Lung (tissue), 12 donors: ENCODE results near the gene MAN2A1. TPM values are rescaled to one million over a fixed set of nuclear protein-coding genes. Genes with fewer than 3 reads are reported as not detected.

Source experiments
- ATAC-seq: fragments of 200-7000 bp; cut with Tn5 transposase; one replicate; pipeline ENCODE4 v1.9.1; 2020; ENCODE audit warnings: moderate number of reproducible peaks; ENCODE audit not compliant: insufficient read depth, low FRiP score
- DNase-seq, 3 donors: peaks; one replicate each; pipeline ENCODE4 v3.0.0-alpha.2; 2013 to 2017
- H3K27ac ChIP-seq, 2 donors: one replicate each; pipeline ENCODE4 v1.5.1; 2013; ENCODE audit warnings: mild to moderate bottlenecking in 2 of 2, moderate library complexity in 2 of 2, control low read depth in 1 of 2, inconsistent platforms in 1 of 2, low read depth in 1 of 2, low read length in 1 of 2
- H3K27me3 ChIP-seq, 3 donors: one replicate each; pipeline ENCODE4 v1.5.1; 2013; ENCODE audit warnings: low read length in 2 of 3; ENCODE audit not compliant: control insufficient read depth in 3 of 3, insufficient read depth in 3 of 3
- H3K36me3 ChIP-seq, 4 donors: one replicate each; pipeline ENCODE4 v1.5.1; 2013; ENCODE audit warnings: low read length in 4 of 4, mild to moderate bottlenecking in 1 of 4, moderate library complexity in 1 of 4; ENCODE audit not compliant: control insufficient read depth in 4 of 4, insufficient read depth in 4 of 4
- H3K4me1 ChIP-seq, 5 donors: one replicate each; pipeline ENCODE4 v1.5.1; 2013; ENCODE audit warnings: low read length in 5 of 5, mild to moderate bottlenecking in 2 of 5, moderate library complexity in 1 of 5; ENCODE audit not compliant: control insufficient read depth in 5 of 5, insufficient read depth in 5 of 5
- H3K4me3 ChIP-seq: one replicate; pipeline ENCODE4 v1.5.1; 2013; ENCODE audit warnings: mild to moderate bottlenecking, control low read depth, moderate library complexity
- H3K9ac ChIP-seq, 2 donors: one replicate each; pipeline ENCODE4 v1.5.1; 2013; ENCODE audit warnings: low read length in 2 of 2, control low read depth in 1 of 2; ENCODE audit not compliant: insufficient read depth in 1 of 2
- H3K9me3 ChIP-seq, 4 donors: one replicate each; pipeline ENCODE4 v1.5.1; 2013; ENCODE audit warnings: low read length in 3 of 4, mild to moderate bottlenecking in 1 of 4, moderate library complexity in 1 of 4; ENCODE audit not compliant: control insufficient read depth in 4 of 4, insufficient read depth in 3 of 4
- CTCF ChIP-seq: IDR thresholded peaks from 2 replicates; pipeline ENCODE4 v1.5.1; 2012; ENCODE audit warnings: mild to moderate bottlenecking; ENCODE audit errors: control extremely low read depth, extremely low read depth
- WGBS, 2 donors: extraction: QIAGEN DNeasy Blood & Tissue Kit; methylation state at CpG; one replicate each; pipeline ENCODE4 v1.1.7; 2013; 5-methylcytosine and 5-hydroxymethylcytosine counted together
- polyA plus RNA-seq, 2 donors: library from polyadenylated mRNA; stranded (reverse); fragments of 200-250 nt; gene quantifications; one replicate each; pipeline ENCODE4 v1.2.1, GENCODE V29; 2013
- total RNA-seq, 2 donors: library from RNA; depleted of rRNA in 1 of 2; stranded (reverse); fragments of >200 nt in 1 of 2; gene quantifications; one replicate each; pipeline ENCODE4 v1.2.1, GENCODE V29; 2014 to 2021
- donor health status: control.
- donor health status: control.
- donor health status: Bipolar disorder and iron deficiency.
- donor health status: healthy.
- donor health status: DM: yes; HTN: yes; CAD: no.

Gene MAN2A1
- total and polyA plus RNA-seq, 4 donors: 7.8 to 65.1 (median 25.3) TPM

- no peak overlapping the region for H3K27ac ChIP-seq
- ATAC-seq (no peak), DNase-seq (no peak)
- WGBS, 2 donors: 88 to 92% methylated on average over 1 of the region's 1 CpG
- no peak overlapping the region for H3K9ac ChIP-seq
- H3K9me3 ChIP-seq: no peaks in the 10 kb centered on the region
- H3K4me1 ChIP-seq: no peaks in the 10 kb centered on the region
- no peak overlapping the region for H3K4me3 ChIP-seq
- no peaks in the 10 kb centered on the region for H3K27me3 ChIP-seq
- H3K36me3 ChIP-seq: peaks cover 3 to 28% (median 8%) of the 10 kb centered on the region in 4 donors
- no peak for TF ChIP-seq CTCF
These were observed 102.9 kb downstream of the MAN2A1 start for GRCh38 chr5:109792613-109793012.

GRCh38 chr5:109803854-109804253, 114.1 kb downstream of the MAN2A1 start:
- Histone ChIP-seq H3K4me3 (no peak overlapping the region), H3K9ac (no peak overlapping the region), H3K9me3 (no peaks in the 10 kb centered on the region), H3K27ac (no peak overlapping the region), H3K4me1 (peaks cover 0 to 5% (median 0%) of the 10 kb centered on the region in 5 donors), H3K36me3 (peaks cover 1 to 10% (median 3%) of the 10 kb centered on the region in 4 donors), H3K27me3 (no peaks in the 10 kb centered on the region)
- ATAC-seq (no peak), DNase-seq (no peak)
- no peak for TF ChIP-seq CTCF
- WGBS, 2 donors: 90 to 91% methylated on average over 2 of the region's 2 CpGs

- peaks cover 1 to 16% (median 5%) of the 10 kb centered on the region in 4 donors for H3K36me3 ChIP-seq
- ATAC-seq (no peak), DNase-seq (peak in 1 of 3 donors; percentile 8)
- peaks cover 0 to 5% (median 0%) of the 10 kb centered on the region in 5 donors for H3K4me1 ChIP-seq
- H3K27me3 ChIP-seq: no peaks in the 10 kb centered on the region
- no peak for TF ChIP-seq CTCF
- 72 to 78% methylated on average over 3 of the region's 3 CpGs for WGBS, 2 donors
- no peak overlapping the region for H3K27ac ChIP-seq
- H3K9me3 ChIP-seq: no peaks in the 10 kb centered on the region
- H3K9ac ChIP-seq: no peak overlapping the region
- no peak overlapping the region for H3K4me3 ChIP-seq
These were observed 115.7 kb downstream of the MAN2A1 start for GRCh38 chr5:109805472-109805871.

- H3K9me3 ChIP-seq: no peaks in the 10 kb centered on the region
- H3K4me3 ChIP-seq: no peak overlapping the region
- DNase-seq (no peak), ATAC-seq (no peak)
- no peak overlapping the region for H3K27ac ChIP-seq
- no peaks in the 10 kb centered on the region for H3K27me3 ChIP-seq
- 79 to 85% methylated on average over 3 of the region's 3 CpGs for WGBS, 2 donors
- H3K36me3 ChIP-seq: peaks cover 1 to 16% (median 6%) of the 10 kb centered on the region in 4 donors
- H3K9ac ChIP-seq: no peak overlapping the region
- peaks cover 0 to 5% (median 0%) of the 10 kb centered on the region in 5 donors for H3K4me1 ChIP-seq
- no peak for TF ChIP-seq CTCF
These were observed 116.2 kb downstream of the MAN2A1 start for GRCh38 chr5:109805883-109806282.
